ENCODE measurements around the gene DBNDD2.

Gene DBNDD2

GRCh38 chr20:45444050-45444449 lies 36.0 kb downstream of the DBNDD2 start:
- Histone ChIP-seq H3K36me3 (ENCODE audit: control insufficient read depth in 5 of 5, insufficient read depth in 5 of 5, low read length in 5 of 5) (no peaks in the 10 kb centered on the region), H3K27me3 (ENCODE audit: control insufficient read depth in 5 of 5, insufficient read depth in 4 of 5, low read length in 5 of 5) (peaks cover 0 to 4% (median 0%) of the 10 kb centered on the region in 5 donors), H3K9ac (ENCODE audit: low read length in 5 of 5) (no peak overlapping the region), H3K4me1 (ENCODE audit: control insufficient read depth in 5 of 5, insufficient read depth in 5 of 5, low read length in 5 of 5) (no peaks in the 10 kb centered on the region), H3K9me3 (ENCODE audit: control insufficient read depth in 5 of 5, low read length in 5 of 5) (no peaks in the 10 kb centered on the region), H3K27ac (ENCODE audit: low read depth, low read length) (no peak overlapping the region), H3K4me3 (ENCODE audit: low read depth in 1 of 5, low read length in 5 of 5) (no peak overlapping the region)

GRCh38 chr20:45445805-45446562 lies 37.9 kb downstream of the DBNDD2 start:
- no peaks in the 10 kb centered on the region for H3K36me3 ChIP-seq (ENCODE audit: control insufficient read depth in 5 of 5, insufficient read depth in 5 of 5, low read length in 5 of 5)
- H3K4me1 ChIP-seq (ENCODE audit: control insufficient read depth in 5 of 5, insufficient read depth in 5 of 5, low read length in 5 of 5) = no peaks in the 10 kb centered on the region
- no peak overlapping the region for H3K4me3 ChIP-seq (ENCODE audit: low read depth in 1 of 5, low read length in 5 of 5)
- no peak overlapping the region for H3K27ac ChIP-seq (ENCODE audit: low read depth, low read length)
- no peak overlapping the region for H3K9ac ChIP-seq (ENCODE audit: low read length in 5 of 5)
- peaks cover 0 to 4% (median 0%) of the 10 kb centered on the region in 5 donors for H3K27me3 ChIP-seq (ENCODE audit: control insufficient read depth in 5 of 5, insufficient read depth in 4 of 5, low read length in 5 of 5)
- no peaks in the 10 kb centered on the region for H3K9me3 ChIP-seq (ENCODE audit: control insufficient read depth in 5 of 5, low read length in 5 of 5)

GRCh38 chr20:45448270-45448669 lies 40.2 kb downstream of the DBNDD2 start:
- no peak overlapping the region for H3K27ac ChIP-seq (ENCODE audit: low read depth, low read length)
- peaks cover 0 to 4% (median 2%) of the 10 kb centered on the region in 5 donors for H3K27me3 ChIP-seq (ENCODE audit: control insufficient read depth in 5 of 5, insufficient read depth in 4 of 5, low read length in 5 of 5)
- H3K4me1 ChIP-seq (ENCODE audit: control insufficient read depth in 5 of 5, insufficient read depth in 5 of 5, low read length in 5 of 5) = no peaks in the 10 kb centered on the region
- no peak overlapping the region for H3K9ac ChIP-seq (ENCODE audit: low read length in 5 of 5)
- no peaks in the 10 kb centered on the region for H3K9me3 ChIP-seq (ENCODE audit: control insufficient read depth in 5 of 5, low read length in 5 of 5)
- H3K36me3 ChIP-seq (ENCODE audit: control insufficient read depth in 5 of 5, insufficient read depth in 5 of 5, low read length in 5 of 5) = no peaks in the 10 kb centered on the region
- H3K4me3 ChIP-seq (ENCODE audit: low read depth in 1 of 5, low read length in 5 of 5) = no peak overlapping the region

GRCh38 chr20:45449528-45449927 lies 41.4 kb downstream of the DBNDD2 start:
- H3K4me3 ChIP-seq (ENCODE audit: low read depth in 1 of 5, low read length in 5 of 5) = no peak overlapping the region
- H3K9me3 ChIP-seq (ENCODE audit: control insufficient read depth in 5 of 5, low read length in 5 of 5) = no peaks in the 10 kb centered on the region
- no peaks in the 10 kb centered on the region for H3K36me3 ChIP-seq (ENCODE audit: control insufficient read depth in 5 of 5, insufficient read depth in 5 of 5, low read length in 5 of 5)
- H3K27ac ChIP-seq (ENCODE audit: low read depth, low read length) = no peak overlapping the region
- H3K4me1 ChIP-seq (ENCODE audit: control insufficient read depth in 5 of 5, insufficient read depth in 5 of 5, low read length in 5 of 5) = no peaks in the 10 kb centered on the region
- H3K9ac ChIP-seq (ENCODE audit: low read length in 5 of 5) = no peak overlapping the region
- H3K27me3 ChIP-seq (ENCODE audit: control insufficient read depth in 5 of 5, insufficient read depth in 4 of 5, low read length in 5 of 5) = peaks cover 0 to 4% (median 2%) of the 10 kb centered on the region in 5 donors

GRCh38 chr20:45450097-45450818 lies 42.2 kb downstream of the DBNDD2 start:
- Histone ChIP-seq H3K4me1 (ENCODE audit: control insufficient read depth in 5 of 5, insufficient read depth in 5 of 5, low read length in 5 of 5) (no peaks in the 10 kb centered on the region), H3K4me3 (ENCODE audit: low read depth in 1 of 5, low read length in 5 of 5) (no peak overlapping the region), H3K27me3 (ENCODE audit: control insufficient read depth in 5 of 5, insufficient read depth in 4 of 5, low read length in 5 of 5) (peaks cover 0 to 4% (median 2%) of the 10 kb centered on the region in 5 donors), H3K9ac (ENCODE audit: low read length in 5 of 5) (no peak overlapping the region), H3K36me3 (ENCODE audit: control insufficient read depth in 5 of 5, insufficient read depth in 5 of 5, low read length in 5 of 5) (no peaks in the 10 kb centered on the region), H3K9me3 (ENCODE audit: control insufficient read depth in 5 of 5, low read length in 5 of 5) (no peaks in the 10 kb centered on the region), H3K27ac (ENCODE audit: low read depth, low read length) (no peak overlapping the region)

GRCh38 chr20:45452238-45452637 lies 44.1 kb downstream of the DBNDD2 start:
- H3K36me3 ChIP-seq (ENCODE audit: control insufficient read depth in 5 of 5, insufficient read depth in 5 of 5, low read length in 5 of 5) = no peaks in the 10 kb centered on the region
- no peak overlapping the region for H3K27ac ChIP-seq (ENCODE audit: low read depth, low read length)
- H3K9ac ChIP-seq (ENCODE audit: low read length in 5 of 5) = no peak overlapping the region
- H3K9me3 ChIP-seq (ENCODE audit: control insufficient read depth in 5 of 5, low read length in 5 of 5) = no peaks in the 10 kb centered on the region
- no peak overlapping the region for H3K4me3 ChIP-seq (ENCODE audit: low read depth in 1 of 5, low read length in 5 of 5)
- peaks cover 0 to 4% (median 2%) of the 10 kb centered on the region in 5 donors for H3K27me3 ChIP-seq (ENCODE audit: control insufficient read depth in 5 of 5, insufficient read depth in 4 of 5, low read length in 5 of 5)
- H3K4me1 ChIP-seq (ENCODE audit: control insufficient read depth in 5 of 5, insufficient read depth in 5 of 5, low read length in 5 of 5) = no peaks in the 10 kb centered on the region

- Histone ChIP-seq H3K9ac (ENCODE audit: low read length in 5 of 5) (no peak overlapping the region), H3K9me3 (ENCODE audit: control insufficient read depth in 5 of 5, low read length in 5 of 5) (no peaks in the 10 kb centered on the region), H3K4me3 (ENCODE audit: low read depth in 1 of 5, low read length in 5 of 5) (no peak overlapping the region), H3K27me3 (ENCODE audit: control insufficient read depth in 5 of 5, insufficient read depth in 4 of 5, low read length in 5 of 5) (peaks cover 0 to 4% (median 0%) of the 10 kb centered on the region in 5 donors), H3K27ac (ENCODE audit: low read depth, low read length) (no peak overlapping the region), H3K4me1 (ENCODE audit: control insufficient read depth in 5 of 5, insufficient read depth in 5 of 5, low read length in 5 of 5) (no peaks in the 10 kb centered on the region), H3K36me3 (ENCODE audit: control insufficient read depth in 5 of 5, insufficient read depth in 5 of 5, low read length in 5 of 5) (no peaks in the 10 kb centered on the region)
These were observed 44.9 kb downstream of the DBNDD2 start for GRCh38 chr20:45452772-45453691.

- H3K9ac ChIP-seq (ENCODE audit: low read length in 5 of 5) = no peak overlapping the region
- no peaks in the 10 kb centered on the region for H3K4me1 ChIP-seq (ENCODE audit: control insufficient read depth in 5 of 5, insufficient read depth in 5 of 5, low read length in 5 of 5)
- H3K27ac ChIP-seq (ENCODE audit: low read depth, low read length) = no peak overlapping the region
- no peaks in the 10 kb centered on the region for H3K36me3 ChIP-seq (ENCODE audit: control insufficient read depth in 5 of 5, insufficient read depth in 5 of 5, low read length in 5 of 5)
- H3K27me3 ChIP-seq (ENCODE audit: control insufficient read depth in 5 of 5, insufficient read depth in 4 of 5, low read length in 5 of 5) = peaks cover 0 to 6% (median 0%) of the 10 kb centered on the region in 5 donors
- no peaks in the 10 kb centered on the region for H3K9me3 ChIP-seq (ENCODE audit: control insufficient read depth in 5 of 5, low read length in 5 of 5)
- no peak overlapping the region for H3K4me3 ChIP-seq (ENCODE audit: low read depth in 1 of 5, low read length in 5 of 5)
These were observed 48.5 kb downstream of the DBNDD2 start for GRCh38 chr20:45456632-45457031.

GRCh38 chr20:45459606-45460005 lies 51.5 kb downstream of the DBNDD2 start:
- Histone ChIP-seq H3K9ac (ENCODE audit: low read length in 5 of 5) (no peak overlapping the region), H3K4me3 (ENCODE audit: low read depth in 1 of 5, low read length in 5 of 5) (no peak overlapping the region), H3K27ac (ENCODE audit: low read depth, low read length) (no peak overlapping the region)

More at GRCh38 chr20:45459606-45460005, 51.5 kb downstream of the DBNDD2 start:
- Histone ChIP-seq H3K9me3 (ENCODE audit: control insufficient read depth in 5 of 5, low read length in 5 of 5) (no peaks in the 10 kb centered on the region), H3K27me3 (ENCODE audit: control insufficient read depth in 5 of 5, insufficient read depth in 4 of 5, low read length in 5 of 5) (peaks cover 0 to 16% (median 4%) of the 10 kb centered on the region in 5 donors), H3K4me1 (ENCODE audit: control insufficient read depth in 5 of 5, insufficient read depth in 5 of 5, low read length in 5 of 5) (no peaks in the 10 kb centered on the region), H3K36me3 (ENCODE audit: control insufficient read depth in 5 of 5, insufficient read depth in 5 of 5, low read length in 5 of 5) (no peaks in the 10 kb centered on the region)

All from subcutaneous abdominal adipose tissue (tissue), 5 donors.